ENCODE measurements around the gene NOTCH3. TPM values are rescaled to one million over a fixed set of nuclear protein-coding genes. Genes with fewer than 3 reads are reported as not detected.

Gene NOTCH3
- total RNA-seq, 2 donors from 2014 or later: 4.4 to 10.5 TPM

GRCh38 chr19:15231271-15231670, 30.5 kb upstream of the NOTCH3 start:
- intact Hi-C loops (cut with DNase I): no loop called here
- no peak for TF ChIP-seq CTCF (IDR thresholded peaks at IDR 0.05)
- H3K27me3 ChIP-seq: peaks cover 17% of the 10 kb centered on the region
- no peaks in the 10 kb centered on the region for H3K36me3 ChIP-seq
- DNase-seq: no peak
- no peak overlapping the region for H3K4me3 ChIP-seq
- H3K4me1 ChIP-seq: peaks cover 4% of the 10 kb centered on the region
- no peak overlapping the region for H3K9ac ChIP-seq (ENCODE audit: low read depth in 2 of 2, low read length in 2 of 2)
- no peaks in the 10 kb centered on the region for H3K9me3 ChIP-seq
- no peak overlapping the region for H3K27ac ChIP-seq

- Histone ChIP-seq H3K9ac (ENCODE audit: low read depth in 2 of 2, low read length in 2 of 2) (no peak overlapping the region), H3K9me3 (no peaks in the 10 kb centered on the region), H3K36me3 (no peaks in the 10 kb centered on the region), H3K27ac (no peak overlapping the region), H3K4me1 (no peaks in the 10 kb centered on the region), H3K27me3 (peaks cover 12% of the 10 kb centered on the region), H3K4me3 (no peak overlapping the region)
- no peak for TF ChIP-seq CTCF (IDR thresholded peaks at IDR 0.05)
- no peak for DNase-seq
- intact Hi-C loops (cut with DNase I): no loop called here
Observed at GRCh38 chr19:15227261-15227660, 26.5 kb upstream of the NOTCH3 start.

GRCh38 chr19:15225760-15226159, 25.0 kb upstream of the NOTCH3 start:
- no peak for TF ChIP-seq CTCF (IDR thresholded peaks at IDR 0.05)
- H3K4me3 ChIP-seq: no peak overlapping the region
- intact Hi-C loops (cut with DNase I): no loop called here
- peaks cover 5% of the 10 kb centered on the region for H3K27me3 ChIP-seq
- no peak overlapping the region for H3K9ac ChIP-seq (ENCODE audit: low read depth in 2 of 2, low read length in 2 of 2)
- H3K36me3 ChIP-seq: no peaks in the 10 kb centered on the region
- no peak overlapping the region for H3K27ac ChIP-seq
- no peaks in the 10 kb centered on the region for H3K4me1 ChIP-seq
- H3K9me3 ChIP-seq: no peaks in the 10 kb centered on the region
- no peak for DNase-seq

- intact Hi-C loops (cut with DNase I): no loop called here
- Histone ChIP-seq H3K4me1 (no peaks in the 10 kb centered on the region), H3K27me3 (peaks cover 5% of the 10 kb centered on the region), H3K36me3 (no peaks in the 10 kb centered on the region), H3K4me3 (peak overlapping the region; percentile 41), H3K9ac (ENCODE audit: low read depth in 2 of 2, low read length in 2 of 2) (peak overlapping the region; percentile 34 to 69), H3K27ac (no peak overlapping the region), H3K9me3 (no peaks in the 10 kb centered on the region)
- no peak for TF ChIP-seq CTCF (IDR thresholded peaks at IDR 0.05)
- no peak for DNase-seq
Observed at GRCh38 chr19:15223649-15224361, 23.0 kb upstream of the NOTCH3 start.

GRCh38 chr19:15222738-15223648, 22.2 kb upstream of the NOTCH3 start:
- no peak overlapping the region for H3K27ac ChIP-seq
- TF ChIP-seq CTCF (IDR thresholded peaks at IDR 0.05): no peak

More at GRCh38 chr19:15222738-15223648, 22.2 kb upstream of the NOTCH3 start:
- Histone ChIP-seq H3K4me3 (peak overlapping the region; percentile 41), H3K9me3 (no peaks in the 10 kb centered on the region), H3K4me1 (no peaks in the 10 kb centered on the region), H3K27me3 (peaks cover 5% of the 10 kb centered on the region), H3K9ac (ENCODE audit: low read depth in 2 of 2, low read length in 2 of 2) (peak overlapping the region; percentile 34 to 69), H3K36me3 (no peaks in the 10 kb centered on the region)
- peak; percentile 81 for DNase-seq
- intact Hi-C loops (cut with DNase I): no loop called here

All from colonic mucosa (tissue), 4 donors.